Cardiac septum (tissue), 1 donor: Measurements from ENCODE around the gene ATP8B4. TPM values are rescaled to one million over a fixed set of nuclear protein-coding genes. Genes with fewer than 3 reads are reported as not detected.
"Not testable (repeated sequence)": the region's sequence is repeated elsewhere in the genome, so short reads cannot be mapped to it uniquely, and the experiment has no call there.

Source experiments
- DNase-seq: peaks from one replicate; pipeline ENCODE4 v3.0.0-alpha.2; 2020; ENCODE audit warnings: low spot score
- intact Hi-C: fragments of 100-400 bp; cut with DNase I; formaldehyde crosslinking; loops from one replicate; pipeline ENCODE4 v1.14.0; 2022
- total RNA-seq: library from RNA; stranded (reverse); fragmentation: NEBNext Ultra II Directional; extraction: Animal tissue kit (Norgen Biotek cat#: 25700); gene quantifications from one replicate; pipeline ENCODE4 v1.2.1, GENCODE V29; 2021
- donor health status: DM: no; HTN: no; CAD: no.

Gene ATP8B4
- total RNA-seq, 1 donor from 2014 or later: 3.1 TPM

- no peak for DNase-seq
- intact Hi-C loops: no loop called here
Observed at GRCh38 chr15:49984436-49984835, 134.6 kb downstream of the ATP8B4 start.

GRCh38 chr15:49982584-49982983 lies 136.4 kb downstream of the ATP8B4 start:
- no peak for DNase-seq
- intact Hi-C loops: no loop called here

GRCh38 chr15:49979705-49980382 lies 139.2 kb downstream of the ATP8B4 start:
- intact Hi-C loops: no loop called here
- no peak for DNase-seq

- intact Hi-C loops: no loop called here
- no peak for DNase-seq
Observed at GRCh38 chr15:49978121-49978520, 140.9 kb downstream of the ATP8B4 start.

GRCh38 chr15:49977306-49977705 lies 141.7 kb downstream of the ATP8B4 start:
- intact Hi-C loops: no loop called here
- DNase-seq: no peak

- DNase-seq: no peak
- intact Hi-C loops: no loop called here
Observed at GRCh38 chr15:49964551-49964950, 154.5 kb downstream of the ATP8B4 start.

- no peak for DNase-seq
- intact Hi-C loops: no loop called here
Observed at GRCh38 chr15:49964061-49964460, 155.0 kb downstream of the ATP8B4 start.

GRCh38 chr15:49963033-49963772 lies 155.8 kb downstream of the ATP8B4 start:
- intact Hi-C loops: not testable (repeated sequence)

GRCh38 chr15:49962044-49962602 lies 156.9 kb downstream of the ATP8B4 start:
- intact Hi-C loops: no loop called here
- DNase-seq: no peak

More at GRCh38 chr15:49963033-49963772, 155.8 kb downstream of the ATP8B4 start:
- DNase-seq: not testable (repeated sequence)

- intact Hi-C loops: no loop called here
- no peak for DNase-seq
Observed at GRCh38 chr15:49953421-49953820, 165.6 kb downstream of the ATP8B4 start.

GRCh38 chr15:49946681-49947080 lies 172.4 kb downstream of the ATP8B4 start:
- DNase-seq: no peak
- intact Hi-C loops: no loop called here

GRCh38 chr15:49934487-49934886 lies 184.5 kb downstream of the ATP8B4 start:
- DNase-seq: no peak
- intact Hi-C loops: no loop called here

GRCh38 chr15:49927189-49927861 lies 191.7 kb downstream of the ATP8B4 start:
- no peak for DNase-seq
- intact Hi-C loops: no loop called here

GRCh38 chr15:49926740-49927139 lies 192.3 kb downstream of the ATP8B4 start:
- intact Hi-C loops: no loop called here
- DNase-seq: no peak

GRCh38 chr15:49923671-49924070 lies 195.4 kb downstream of the ATP8B4 start:
- intact Hi-C loops: no loop called here
- no peak for DNase-seq

GRCh38 chr15:49919034-49919433 lies 200.0 kb downstream of the ATP8B4 start:
- no peak for DNase-seq
- intact Hi-C loops: no loop called here

GRCh38 chr15:49918121-49918520 lies 200.9 kb downstream of the ATP8B4 start:
- DNase-seq: no peak
- intact Hi-C loops: no loop called here

- DNase-seq: no peak
- intact Hi-C loops: no loop called here
Observed at GRCh38 chr15:49916998-49917397, 202.0 kb downstream of the ATP8B4 start.

GRCh38 chr15:49915822-49916221 lies 203.2 kb downstream of the ATP8B4 start:
- intact Hi-C loops: no loop called here
- no peak for DNase-seq

GRCh38 chr15:49908933-49909295 lies 210.1 kb downstream of the ATP8B4 start:
- intact Hi-C loops: loop anchor here (10.0 kb wide), 1 partner anchor 146 kb away; no protein-coding TSS in a partner anchor
- DNase-seq: no peak
